Fibroblast of lung (primary cell): Measurements from ENCODE around the gene NR1H4. TPM values are rescaled to one million over a fixed set of nuclear protein-coding genes. Genes with fewer than 3 reads are reported as not detected.
"Not testable (repeated sequence)": the region's sequence is repeated elsewhere in the genome, so short reads cannot be mapped to it uniquely, and the experiment has no call there.

Experiments
- DNase-seq, 2 donors: peaks; one replicate each; pipeline versions ENCODE4 v3.0.0 to v3.0.0-alpha.2; 2010; ENCODE audit warnings: low read depth in 2 of 2
- H2AFZ ChIP-seq: 2 replicates; pipeline ENCODE4 v1.5.1; 2012; ENCODE audit warnings: low read length, control low read depth, inconsistent platforms
- H3K27ac ChIP-seq: 2 replicates; pipeline ENCODE4 v1.5.1; 2011; ENCODE audit warnings: low read length, control low read depth; ENCODE audit not compliant: insufficient read depth
- H3K27me3 ChIP-seq: 2 replicates; pipeline ENCODE4 v1.5.1; 2011; ENCODE audit warnings: mild to moderate bottlenecking, low read length; ENCODE audit not compliant: control insufficient read depth, insufficient read depth
- H3K36me3 ChIP-seq: 2 replicates; pipeline ENCODE4 v1.5.1; 2011; ENCODE audit warnings: low read length; ENCODE audit not compliant: control insufficient read depth, insufficient read depth
- H3K4me1 ChIP-seq: 2 replicates; pipeline ENCODE4 v1.5.1; 2011; ENCODE audit warnings: low read length; ENCODE audit not compliant: control insufficient read depth, insufficient read depth; ENCODE audit errors: extremely low read depth
- H3K4me2 ChIP-seq: 2 replicates; pipeline ENCODE4 v1.5.1; 2011; ENCODE audit warnings: low read length, control low read depth; ENCODE audit not compliant: insufficient read depth; ENCODE audit errors: extremely low read depth
- H3K4me3 ChIP-seq, 4 experiments: fragments of 200-600 bp in 1 of 4; sonication (generic) in 1 of 4; replicated peaks in 1 of 4; 2 replicates each; pipeline ENCODE4 v1.5.1; 2011 to 2016; ENCODE audit warnings: low read length in 4 of 4, low read depth in 3 of 4, mild to moderate bottlenecking in 3 of 4, control low read depth in 2 of 4, inconsistent platforms in 1 of 4, mixed read lengths in 1 of 4; ENCODE audit not compliant: insufficient read depth in 1 of 4; ENCODE audit errors: control extremely low read depth in 1 of 4
- H3K79me2 ChIP-seq: 2 replicates; pipeline ENCODE4 v1.5.1; 2012; ENCODE audit warnings: mild to moderate bottlenecking, low read length, inconsistent platforms; ENCODE audit not compliant: control insufficient read depth, insufficient read depth
- H3K9ac ChIP-seq: 2 replicates; pipeline ENCODE4 v1.5.1; 2011; ENCODE audit warnings: mild to moderate bottlenecking, low read length, control low read depth; ENCODE audit not compliant: insufficient read depth
- H3K9me3 ChIP-seq: 2 replicates; pipeline ENCODE4 v1.5.1; 2012; ENCODE audit warnings: low read depth, low read length; ENCODE audit not compliant: control insufficient read depth, insufficient read depth
- H4K20me1 ChIP-seq: 2 replicates; pipeline ENCODE4 v1.5.1; 2011; ENCODE audit warnings: low read length; ENCODE audit not compliant: control insufficient read depth, insufficient read depth; ENCODE audit errors: extremely low read depth
- CTCF ChIP-seq, 2 donors: IDR thresholded peaks in 1 of 2; conservative IDR thresholded peaks in 1 of 2; 1 replicate in 1 of 2; 2 replicates in 1 of 2; pipeline ENCODE4 v1.5.1; 2011 to 2012; ENCODE audit warnings: low read length in 2 of 2, control low read depth in 1 of 2, inconsistent platforms in 1 of 2, low read depth in 1 of 2, mild to moderate bottlenecking in 1 of 2
- EZH2 ChIP-seq: IDR thresholded peaks from 2 replicates; pipeline ENCODE4 v1.5.1; 2012; ENCODE audit warnings: low read length, control low read depth, mild to moderate bottlenecking; ENCODE audit errors: missing control alignments
- polyA plus RNA-seq, 2 donors: library from polyadenylated mRNA; depleted of rRNA in 1 of 2; stranded (reverse) in 1 of 2; unstranded in 1 of 2; fragments of >200 nt; gene quantifications; 2 replicates each; pipeline ENCODE4 v1.2.1, GENCODE V29; 2011 to 2012; ENCODE audit warnings: missing spikeins in 1 of 2
- total RNA-seq: library from RNA; depleted of rRNA; stranded (reverse); fragments of >200 nt; gene quantifications from 2 replicates; pipeline ENCODE4 v1.2.1, GENCODE V29; 2014

NR1H4 gene
- total and polyA plus RNA-seq, 2 donors (not counting 1 experiment from before 2014, with no cell fraction given) = not detected

GRCh38 chr12:100497105-100497795 lies 23.6 kb downstream of the NR1H4 start:
- no peak overlapping the region for H3K27ac ChIP-seq
- H3K4me2 ChIP-seq = no peak overlapping the region
- no peak for DNase-seq

GRCh38 chr12:100498141-100498540 lies 24.5 kb downstream of the NR1H4 start:
- H3K4me1 ChIP-seq = no peaks in the 10 kb centered on the region
- no peaks in the 10 kb centered on the region for H4K20me1 ChIP-seq
- DNase-seq = no peak
- no peaks in the 10 kb centered on the region for H3K9me3 ChIP-seq
- H3K4me2 ChIP-seq = no peak overlapping the region
- H3K36me3 ChIP-seq = no peaks in the 10 kb centered on the region
- H3K27ac ChIP-seq = no peak overlapping the region
- H3K27me3 ChIP-seq = no peaks in the 10 kb centered on the region
- no peak overlapping the region for H2AFZ ChIP-seq
- no peak for TF ChIP-seq CTCF (conservative IDR thresholded peaks at IDR 0.05 in 1 of 2, IDR thresholded peaks at IDR 0.05 in 1 of 2; ENCODE audit: low read depth in 1 of 2, low read length in 2 of 2)
- H3K4me3 ChIP-seq = no peak overlapping the region
- H3K79me2 ChIP-seq = no peaks in the 10 kb centered on the region
- no peak overlapping the region for H3K9ac ChIP-seq

More at GRCh38 chr12:100497105-100497795, 23.6 kb downstream of the NR1H4 start:
- Histone ChIP-seq H3K9me3 (no peaks in the 10 kb centered on the region), H4K20me1 (no peaks in the 10 kb centered on the region), H3K4me1 (no peaks in the 10 kb centered on the region), H3K9ac (no peak overlapping the region), H3K79me2 (no peaks in the 10 kb centered on the region), H3K4me3 (no peak overlapping the region), H3K27me3 (no peaks in the 10 kb centered on the region), H3K36me3 (no peaks in the 10 kb centered on the region), H2AFZ (no peak overlapping the region)
- TF ChIP-seq EZH2 = no peak
- no peak for TF ChIP-seq CTCF (conservative IDR thresholded peaks at IDR 0.05 in 1 of 2, IDR thresholded peaks at IDR 0.05 in 1 of 2; ENCODE audit: low read depth in 1 of 2, low read length in 2 of 2)

GRCh38 chr12:100499416-100499815 lies 25.8 kb downstream of the NR1H4 start:
- no peak overlapping the region for H3K9ac ChIP-seq
- no peak overlapping the region for H2AFZ ChIP-seq
- no peaks in the 10 kb centered on the region for H3K4me1 ChIP-seq
- H3K27ac ChIP-seq = no peak overlapping the region
- H3K4me3 ChIP-seq = no peak overlapping the region
- TF ChIP-seq EZH2 (no peak), CTCF (conservative IDR thresholded peaks at IDR 0.05 in 1 of 2, IDR thresholded peaks at IDR 0.05 in 1 of 2; ENCODE audit: low read depth in 1 of 2, low read length in 2 of 2) (no peak)
- H4K20me1 ChIP-seq = no peaks in the 10 kb centered on the region
- no peaks in the 10 kb centered on the region for H3K36me3 ChIP-seq
- H3K4me2 ChIP-seq = no peak overlapping the region
- no peak for DNase-seq
- no peaks in the 10 kb centered on the region for H3K27me3 ChIP-seq
- no peaks in the 10 kb centered on the region for H3K79me2 ChIP-seq
- no peaks in the 10 kb centered on the region for H3K9me3 ChIP-seq

GRCh38 chr12:100502718-100503117 lies 29.1 kb downstream of the NR1H4 start:
- not testable (repeated sequence) for H2AFZ ChIP-seq, H3K9me3 ChIP-seq, H3K9ac ChIP-seq, H4K20me1 ChIP-seq, H3K36me3 ChIP-seq, H3K4me1 ChIP-seq, H3K79me2 ChIP-seq, H3K4me2 ChIP-seq, H3K27me3 ChIP-seq, H3K27ac ChIP-seq, H3K4me3 ChIP-seq, DNase-seq
